Stimulated activated CD4-positive, alpha-beta T cell treated with anti-CD3 and anti-CD28 coated beads, TNF-alpha, amount 100 ng/mL, for 1 hour (primary cell): ENCODE data around the gene MAP2K5.

ENCODE experiments used
- DNase-seq, 3 donors: peaks; one replicate each; pipeline ENCODE4 v3.0.0-alpha.2; 2020; ENCODE audit warnings: low read depth in 3 of 3, low spot score in 1 of 3

MAP2K5 gene

GRCh38 chr15:67852418-67852817 lies 309.9 kb downstream of the MAP2K5 start:
- DNase-seq: no peak

GRCh38 chr15:67853454-67853853 lies 311.0 kb downstream of the MAP2K5 start:
- no peak for DNase-seq

- DNase-seq: no peak
Observed at GRCh38 chr15:67854358-67854757, 311.9 kb downstream of the MAP2K5 start.

- no peak for DNase-seq
Observed at GRCh38 chr15:67855842-67856241, 313.3 kb downstream of the MAP2K5 start.
